ENCODE results near the gene FN3K. TPM values are rescaled to one million over a fixed set of nuclear protein-coding genes. Genes with fewer than 3 reads are reported as not detected.

FN3K gene
- total and polyA plus RNA-seq, 2 donors (not counting 3 experiments of a cell fraction or from before 2014, with no cell fraction given): 2.0 to 12.0 TPM

DNA sequence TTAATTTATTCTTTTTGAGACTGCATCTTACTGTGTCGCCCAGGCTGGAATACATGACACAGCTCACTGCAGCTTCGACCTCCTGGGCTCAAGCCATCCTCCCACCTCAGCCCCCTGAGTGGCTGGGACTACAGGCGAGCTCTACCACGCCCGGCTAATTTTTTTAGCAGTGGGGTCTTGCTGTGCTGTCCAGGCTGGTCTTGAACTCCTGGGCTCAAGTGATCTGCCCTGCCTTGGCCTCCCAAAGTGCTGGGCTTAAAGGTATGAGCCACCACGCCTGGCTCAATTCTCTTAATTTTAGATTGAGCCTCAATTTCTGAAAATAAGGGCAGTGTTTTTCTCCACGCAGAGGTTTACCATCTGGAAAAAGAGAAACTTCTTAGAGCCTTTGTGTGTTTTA is 63.3 kb downstream of the FN3K start:
- Histone ChIP-seq H4K20me1 (replicated peaks; ENCODE audit: control insufficient read depth, extremely low read depth, insufficient read depth, low read length) (no peaks in the 10 kb centered on the region), H3K27ac (ENCODE audit: insufficient read depth, low read depth, low read length) (no peak overlapping the region), H3K9me3 (replicated peaks; ENCODE audit: control insufficient read depth, insufficient read depth, low read length) (no peaks in the 10 kb centered on the region), H3K9ac (replicated peaks; ENCODE audit: extremely low read depth, insufficient read depth, low read length) (no peak overlapping the region), H2AFZ (ENCODE audit: low read depth, low read length) (no peak overlapping the region), H3K27me3 (ENCODE audit: control insufficient read depth in 2 of 2, insufficient read depth in 2 of 2, low read length in 2 of 2) (no peaks in the 10 kb centered on the region), H3K4me2 (ENCODE audit: insufficient read depth, low read length) (no peak overlapping the region), H3K4me1 (ENCODE audit: control insufficient read depth, extremely low read depth, insufficient read depth, low read length) (no peaks in the 10 kb centered on the region), H3K4me3 (replicated peaks in 1 of 3; ENCODE audit: insufficient read depth in 1 of 3, low read depth in 1 of 3, low read length in 3 of 3) (no peak overlapping the region), H3K9me1 (replicated peaks; ENCODE audit: control insufficient read depth, extremely low read depth, insufficient read depth, low read length) (no peaks in the 10 kb centered on the region), H3K79me2 (ENCODE audit: control insufficient read depth, insufficient read depth, low read length) (no peaks in the 10 kb centered on the region), H3K36me3 (ENCODE audit: control insufficient read depth in 2 of 2, extremely low read depth in 1 of 2, insufficient read depth in 2 of 2, low read length in 2 of 2) (peaks cover 0 to 5% of the 10 kb centered on the region in 2 experiments)
- intact Hi-C loops (cut with micrococcal nuclease): no loop called here
- TF ChIP-seq, protein P1, sequence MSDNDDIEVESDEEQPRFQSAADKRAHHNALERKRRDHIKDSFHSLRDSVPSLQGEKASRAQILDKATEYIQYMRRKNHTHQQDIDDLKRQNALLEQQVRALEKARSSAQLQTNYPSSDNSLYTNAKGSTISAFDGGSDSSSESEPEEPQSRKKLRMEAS (IDR thresholded peaks at IDR 0.05; ENCODE audit: insufficient read depth, insufficient read length): no peak
- TF ChIP-seq JUN (IDR thresholded peaks at IDR 0.05; ENCODE audit: borderline replicate concordance, insufficient read depth, insufficient read length, low read depth) (no peak), POLR2AphosphoS5 (IDR thresholded peaks at IDR 0.05; ENCODE audit: insufficient read depth, low read depth, low read length) (no peak), GATA2 (IDR thresholded peaks at IDR 0.05; ENCODE audit: insufficient read depth, insufficient read length, low read depth, low read length) (no peak), MYC (IDR thresholded peaks at IDR 0.05; ENCODE audit: low read depth, low read length) (no peak), FOS (IDR thresholded peaks at IDR 0.05; ENCODE audit: borderline replicate concordance, insufficient read depth, low read length) (no peak), EZH2 (IDR thresholded peaks at IDR 0.05; ENCODE audit: borderline replicate concordance, low read depth, low read length, severe bottlenecking) (no peak), POLR2A (IDR thresholded peaks at IDR 0.05; ENCODE audit: low read depth, low read length) (no peak)
- TF ChIP-seq, protein P2, sequence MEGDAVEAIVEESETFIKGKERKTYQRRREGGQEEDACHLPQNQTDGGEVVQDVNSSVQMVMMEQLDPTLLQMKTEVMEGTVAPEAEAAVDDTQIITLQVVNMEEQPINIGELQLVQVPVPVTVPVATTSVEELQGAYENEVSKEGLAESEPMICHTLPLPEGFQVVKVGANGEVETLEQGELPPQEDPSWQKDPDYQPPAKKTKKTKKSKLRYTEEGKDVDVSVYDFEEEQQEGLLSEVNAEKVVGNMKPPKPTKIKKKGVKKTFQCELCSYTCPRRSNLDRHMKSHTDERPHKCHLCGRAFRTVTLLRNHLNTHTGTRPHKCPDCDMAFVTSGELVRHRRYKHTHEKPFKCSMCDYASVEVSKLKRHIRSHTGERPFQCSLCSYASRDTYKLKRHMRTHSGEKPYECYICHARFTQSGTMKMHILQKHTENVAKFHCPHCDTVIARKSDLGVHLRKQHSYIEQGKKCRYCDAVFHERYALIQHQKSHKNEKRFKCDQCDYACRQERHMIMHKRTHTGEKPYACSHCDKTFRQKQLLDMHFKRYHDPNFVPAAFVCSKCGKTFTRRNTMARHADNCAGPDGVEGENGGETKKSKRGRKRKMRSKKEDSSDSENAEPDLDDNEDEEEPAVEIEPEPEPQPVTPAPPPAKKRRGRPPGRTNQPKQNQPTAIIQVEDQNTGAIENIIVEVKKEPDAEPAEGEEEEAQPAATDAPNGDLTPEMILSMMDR (IDR thresholded peaks at IDR 0.05; ENCODE audit: extremely low read depth in 1 of 2, insufficient read depth in 1 of 2, low read depth in 1 of 2, low read length in 2 of 2): no peak
- dilution Hi-C loops (cut with MboI; ENCODE audit: extremely low pct_ligation_motif_present, low sequenced_read_pairs): no loop called here
- no peak for DNase-seq (ENCODE audit: low read depth, low spot score)
- CTCF ChIA-PET: interaction anchor here (0.6 to 1.8 kb wide), 3 partner anchors 9 to 63 kb away, joined by 3 to 4 read pairs (median 3); no protein-coding TSS in a partner anchor
- FAIRE-seq: no peak
- POLR2A ChIA-PET: no interaction called here
- no TSS peak for BruUV-seq (replicated peaks)
